ENCODE data around the gene CDH2.
"Not testable (repeated sequence)": the region's sequence is repeated elsewhere in the genome, so short reads cannot be mapped to it uniquely, and the experiment has no call there.

CDH2 gene

DNA sequence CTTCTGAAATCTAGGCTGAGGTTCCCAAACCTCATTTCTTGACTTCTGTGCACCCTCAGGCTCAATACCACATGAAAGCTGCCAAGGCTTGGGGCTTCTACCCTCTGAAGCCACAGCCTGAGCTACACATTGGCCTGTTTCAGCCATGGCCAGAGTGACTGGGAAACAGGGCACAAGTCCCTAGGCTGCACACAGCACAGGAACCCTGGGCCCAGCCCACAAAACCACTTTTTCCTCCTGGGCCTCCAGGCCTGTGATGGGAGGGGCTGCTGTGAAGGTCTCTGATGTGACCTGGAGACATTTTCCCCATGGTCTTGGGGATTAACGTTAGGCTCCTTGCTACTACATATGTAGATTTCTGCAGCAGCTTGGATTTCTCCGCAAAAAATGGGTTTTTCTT, 270.7 kb downstream of the CDH2 start:
- DNase-seq (ENCODE audit: low read depth) = not testable (repeated sequence)

DNA sequence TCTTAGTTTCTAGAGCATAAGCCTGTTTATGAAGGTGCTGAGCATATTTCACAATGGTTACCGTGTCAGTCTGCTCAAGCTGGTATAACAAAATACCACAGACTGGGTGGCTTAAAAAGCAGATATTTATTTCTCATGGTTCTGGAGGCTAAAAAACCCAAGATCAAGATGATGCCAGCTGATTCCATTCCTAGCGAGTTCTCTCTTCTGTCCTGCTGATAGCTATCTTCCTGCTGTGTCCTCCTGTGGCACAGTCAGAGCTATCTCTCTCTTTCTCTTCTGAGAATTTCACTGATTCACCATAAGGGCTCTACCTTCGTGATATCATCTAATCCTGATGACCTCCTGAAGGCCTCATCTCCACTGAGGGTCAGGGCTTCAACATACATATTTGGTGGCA, 273.0 kb downstream of the CDH2 start:
- DNase-seq (ENCODE audit: low read depth) = no peak

DNA sequence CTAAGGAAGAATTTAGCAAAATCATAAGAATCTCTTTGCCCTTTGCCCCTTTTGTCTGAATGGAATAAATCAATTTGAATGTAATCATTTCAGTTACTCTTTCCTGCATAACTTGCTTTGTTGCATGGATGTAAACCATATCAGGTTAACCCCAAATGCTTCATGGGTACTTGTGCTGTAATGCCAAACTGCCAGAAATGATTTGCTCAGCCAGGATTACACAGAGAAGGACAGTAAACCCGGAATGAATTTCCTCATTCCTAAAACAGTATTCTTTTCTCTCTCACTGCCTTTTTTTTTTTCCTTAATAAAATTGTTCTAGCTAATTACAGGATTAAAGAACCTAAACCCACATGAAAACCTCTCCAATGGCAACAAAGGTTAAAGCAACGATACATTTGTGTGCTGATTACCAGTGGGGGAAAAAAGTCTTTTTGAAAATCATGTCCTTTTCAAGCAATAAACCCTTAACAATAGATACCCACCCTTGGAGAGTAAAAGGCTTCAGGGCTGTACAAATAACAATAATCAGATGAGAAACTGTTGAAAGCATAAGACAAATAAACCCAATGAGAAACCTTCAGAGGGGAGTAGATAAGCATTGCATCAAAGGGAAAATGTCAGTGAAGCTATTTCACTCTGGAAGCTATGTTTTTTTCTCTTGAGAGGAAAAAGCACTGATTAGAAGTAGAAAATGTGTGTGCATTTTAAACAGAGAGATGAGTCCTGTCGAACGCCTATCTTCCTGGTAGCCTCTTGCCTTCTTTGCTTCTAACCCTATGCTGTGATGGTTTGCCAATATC, 275.3 kb downstream of the CDH2 start:
- no peak for DNase-seq (ENCODE audit: low read depth)
